T47D (cell line): ENCODE measurements around the gene SFPQ.
A peak's percentile ranks its signal among the peaks of the same experiment; 100 is the strongest.

Experiments
- DNase-seq, 2 experiments: peaks; one replicate each; pipeline versions ENCODE4 v3.0.0 to v3.0.0-alpha.2; 2011 to 2012; ENCODE audit warnings: low read depth in 1 of 2, low spot score in 1 of 2
- JUND ChIP-seq: IDR thresholded peaks from 2 replicates; pipeline ENCODE4 v1.6.1; 2012; ENCODE audit warnings: low read depth
- in situ Hi-C: cut with HindIII; loops from 2 replicates; pipeline ENCODE4 v1.10.0; 2016; ENCODE audit warnings: low sequenced_read_pairs, low pct_unique_long_range_greater_than_20kb

Gene SFPQ

GRCh38 chr1:35202048-35202719 lies 9.2 kb upstream of the SFPQ start:
- DNase-seq, result peak; percentile 51 to 84
- in situ Hi-C loops, result no loop called here
- TF ChIP-seq JUND, result no peak

GRCh38 chr1:35201631-35202030 lies 8.7 kb upstream of the SFPQ start:
- DNase-seq, result no peak
- no peak for TF ChIP-seq JUND
- in situ Hi-C loops, result no loop called here

- in situ Hi-C loops, result no loop called here
- TF ChIP-seq JUND, result no peak
- peak; percentile 51 to 78 for DNase-seq
These were observed 691 bp downstream of the SFPQ start for GRCh38 chr1:35192056-35192852.

DNA sequence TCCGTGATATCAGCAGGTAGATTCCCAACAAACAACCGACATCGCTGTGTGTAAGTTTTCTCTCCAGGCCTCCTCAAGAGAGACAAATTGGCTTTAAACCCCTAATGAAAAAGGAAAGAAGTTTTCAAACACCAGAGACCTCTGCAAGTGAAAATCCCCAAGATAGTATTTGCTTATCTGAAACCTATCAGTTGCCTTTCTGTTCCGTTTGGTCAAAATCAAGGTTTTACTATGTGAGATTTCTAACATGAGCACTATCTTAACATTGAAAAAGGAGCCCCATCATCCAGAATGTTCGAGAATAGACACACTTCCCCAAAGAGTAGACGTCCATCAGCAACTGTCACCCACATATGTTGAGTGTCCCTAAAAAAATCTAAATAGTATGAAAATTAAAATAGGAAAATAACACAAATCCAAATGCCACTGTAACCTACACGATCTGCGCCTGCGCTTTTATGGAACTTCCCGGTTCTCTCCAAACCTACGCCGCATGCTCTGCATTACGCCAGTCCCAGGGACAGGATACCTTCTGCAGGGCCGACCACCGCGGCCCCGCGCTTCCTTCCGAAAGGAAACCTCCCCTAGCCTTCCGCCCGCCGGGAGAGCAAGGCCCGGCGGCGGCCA lies 1.4 kb downstream of the SFPQ start:
- TF ChIP-seq JUND, result no peak
- DNase-seq, result no peak
- in situ Hi-C loops, result no loop called here

DNA sequence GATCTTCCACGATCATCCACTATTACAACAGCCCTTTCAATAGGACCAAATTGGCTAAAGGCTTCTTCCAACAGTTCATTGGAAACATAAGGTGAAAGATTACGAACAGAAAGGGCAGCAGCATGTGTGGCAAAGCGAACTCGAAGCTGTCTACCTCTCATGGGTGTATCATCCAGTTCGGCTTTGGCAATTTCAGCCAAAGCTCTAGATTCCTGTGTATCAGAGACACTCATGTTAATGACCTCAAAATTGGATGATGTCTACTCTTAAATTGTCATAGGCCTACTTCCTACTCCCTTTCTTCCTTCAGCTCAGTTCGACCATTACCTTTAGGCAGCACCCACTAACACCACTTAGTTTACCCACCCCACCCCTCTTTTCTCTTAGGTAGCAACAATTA lies 2.2 kb downstream of the SFPQ start:
- in situ Hi-C loops, result no loop called here
- DNase-seq, result no peak
- no peak for TF ChIP-seq JUND

GRCh38 chr1:35188578-35189392 lies 4.2 kb downstream of the SFPQ start:
- in situ Hi-C loops, result no loop called here
- no peak for DNase-seq
- no peak for TF ChIP-seq JUND

GRCh38 chr1:35187816-35188342 lies 5.1 kb downstream of the SFPQ start:
- no peak for TF ChIP-seq JUND
- in situ Hi-C loops, result no loop called here
- no peak for DNase-seq

DNA sequence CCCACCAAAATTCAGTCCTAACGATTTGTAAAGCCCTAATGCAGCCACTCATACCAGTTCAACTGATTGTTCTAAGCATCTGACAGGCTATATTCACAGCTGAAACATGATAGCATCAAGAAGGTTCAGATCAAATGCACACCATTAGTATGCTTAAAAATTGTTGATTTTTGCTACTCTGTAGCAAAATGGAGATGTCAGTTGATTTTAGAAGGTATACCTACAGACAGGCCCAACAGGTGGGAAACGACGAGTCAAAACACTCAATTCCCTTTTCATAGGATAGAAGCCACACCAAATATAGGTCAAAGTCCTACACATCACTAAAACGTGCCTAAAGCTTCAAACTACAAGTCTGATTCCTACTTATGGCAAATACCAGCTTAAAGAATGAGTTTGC lies 6.7 kb downstream of the SFPQ start:
- no peak for DNase-seq
- in situ Hi-C loops, result no loop called here
- no peak for TF ChIP-seq JUND

DNA sequence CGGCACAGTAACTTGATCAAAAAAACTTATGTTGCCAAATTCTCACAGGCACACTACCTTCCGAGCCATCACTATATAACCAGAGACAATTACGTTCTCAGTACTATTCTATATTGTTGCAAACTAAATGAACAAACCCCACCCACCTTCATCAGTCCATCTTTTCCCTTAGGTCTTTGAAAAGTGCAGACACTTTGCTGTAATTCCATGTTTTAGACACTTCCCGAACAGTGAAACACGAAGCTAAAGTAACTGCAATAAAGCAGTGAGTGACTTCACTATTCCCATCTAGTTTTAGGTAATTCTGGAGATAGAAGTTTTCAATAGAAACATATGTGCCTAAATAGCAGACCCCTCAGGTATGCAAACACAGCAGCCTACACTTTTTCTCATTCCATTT lies 7.7 kb downstream of the SFPQ start:
- no peak for TF ChIP-seq JUND
- in situ Hi-C loops, result no loop called here

GRCh38 chr1:35184495-35185199 lies 8.3 kb downstream of the SFPQ start:
- no peak for DNase-seq
- in situ Hi-C loops, result no loop called here
- no peak for TF ChIP-seq JUND

More for the DNA sequence above, 7.7 kb downstream of the SFPQ start:
- DNase-seq, result no peak

DNA sequence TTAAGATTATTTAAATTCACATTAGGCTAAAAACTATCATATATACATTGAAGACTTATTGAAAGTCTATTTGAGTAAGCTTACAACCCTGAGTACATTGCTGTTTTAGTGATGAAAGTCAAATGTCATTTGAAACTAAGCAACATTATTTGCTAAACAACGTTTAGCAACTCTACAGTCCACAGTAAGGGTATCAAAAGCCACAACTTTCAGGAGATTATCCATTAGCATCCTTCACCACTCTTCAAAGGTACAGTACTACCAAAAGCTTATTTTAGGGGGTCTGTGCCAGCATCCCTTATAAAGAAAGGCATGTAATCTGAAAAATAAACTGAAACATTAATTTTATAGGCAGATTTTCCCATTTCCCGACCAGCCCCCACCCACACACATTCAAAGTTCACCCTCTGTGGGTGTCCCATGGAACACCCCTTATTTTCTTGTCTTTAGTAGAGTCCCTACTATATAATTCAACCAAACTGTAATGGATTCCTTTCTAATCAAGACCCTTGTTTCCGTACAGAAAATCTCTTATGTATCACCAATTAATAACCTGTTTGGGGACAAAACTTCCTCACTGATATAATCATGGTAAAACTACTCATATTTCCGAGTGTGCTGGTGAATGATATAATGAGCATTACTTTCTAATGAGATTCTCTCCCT lies 11.0 kb downstream of the SFPQ start:
- DNase-seq, result no peak
- in situ Hi-C loops, result no loop called here
- TF ChIP-seq JUND, result no peak
